Activated CD4-positive, CD25-positive, alpha-beta regulatory T cell treated with anti-CD3 and anti-CD28 coated beads, Interleukin-2, amount 50 U/mL, for 24 hours (primary cell): Measurements from ENCODE around the gene SEC23B.
"Not testable (repeated sequence)": the region's sequence is repeated elsewhere in the genome, so short reads cannot be mapped to it uniquely, and the experiment has no call there.

Experiments used
- ATAC-seq, 2 donors: fragments of 150-1000 bp; cut with Tn5 transposase; one replicate each; pipeline ENCODE4 v1.10.0; 2021; ENCODE audit warnings: mild to moderate bottlenecking in 1 of 2, moderate library complexity in 1 of 2

The SEC23B gene

GRCh38 chr20:18526761-18527160, 19.0 kb downstream of the SEC23B start:
- not testable (repeated sequence) for ATAC-seq

GRCh38 chr20:18527339-18527738, 19.6 kb downstream of the SEC23B start:
- no peak for ATAC-seq

GRCh38 chr20:18527836-18528235, 20.1 kb downstream of the SEC23B start:
- ATAC-seq, result no peak

GRCh38 chr20:18529041-18529440, 21.3 kb downstream of the SEC23B start:
- no peak for ATAC-seq

GRCh38 chr20:18532626-18533025, 24.9 kb downstream of the SEC23B start:
- ATAC-seq, result no peak

- no peak for ATAC-seq
Observed at GRCh38 chr20:18533491-18533890, 25.8 kb downstream of the SEC23B start.

- ATAC-seq, result no peak
Observed at GRCh38 chr20:18533978-18534644, 26.4 kb downstream of the SEC23B start.

- no peak for ATAC-seq
Observed at GRCh38 chr20:18537651-18538050, 29.9 kb downstream of the SEC23B start.

GRCh38 chr20:18541741-18542140, 34.0 kb downstream of the SEC23B start:
- ATAC-seq, result no peak

- no peak for ATAC-seq
Observed at GRCh38 chr20:18543216-18543615, 35.5 kb downstream of the SEC23B start.

- no peak for ATAC-seq
Observed at GRCh38 chr20:18543932-18544331, 36.2 kb downstream of the SEC23B start.

GRCh38 chr20:18545566-18545965, 37.8 kb downstream of the SEC23B start:
- no peak for ATAC-seq

- ATAC-seq, result no peak
Observed at GRCh38 chr20:18548465-18548864, 40.7 kb downstream of the SEC23B start.

GRCh38 chr20:18553746-18554145, 46.0 kb downstream of the SEC23B start:
- ATAC-seq, result no peak

GRCh38 chr20:18566892-18567738, 59.4 kb downstream of the SEC23B start, which contains the start of gene SMIM26:
SMIM26 (plus strand) TSS chr20:18567432; CDS start chr20:18567479, 47 bp downstream.
- peak; percentile 99 for ATAC-seq

GRCh38 chr20:18567739-18568091, 60.0 kb downstream of the SEC23B start:
- ATAC-seq, result no peak

- ATAC-seq, result no peak
Observed at GRCh38 chr20:18571009-18571408, 63.3 kb downstream of the SEC23B start.

- ATAC-seq, result no peak
Observed at GRCh38 chr20:18571578-18571977, 63.8 kb downstream of the SEC23B start.

- ATAC-seq, result no peak
Observed at GRCh38 chr20:18577942-18578341, 70.2 kb downstream of the SEC23B start.

GRCh38 chr20:18578581-18578980, 70.8 kb downstream of the SEC23B start:
- ATAC-seq, result no peak

- no peak for ATAC-seq
Observed at GRCh38 chr20:18580012-18580411, 72.3 kb downstream of the SEC23B start.

- no peak for ATAC-seq
Observed at GRCh38 chr20:18585134-18585533, 77.4 kb downstream of the SEC23B start.

- ATAC-seq, result peak; percentile 81 to 84
Observed at GRCh38 chr20:18587665-18588573, 80.2 kb downstream of the SEC23B start, which contains the start of gene DTD1. DTD1 (plus strand) TSS chr20:18588054; CDS start chr20:18588073, 19 bp downstream.
